A673 (cell line): ENCODE results near the gene FRAS1.

Experiments
- CTCF ChIP-seq: fragments of 300-800, 200-600 bp; sonication (generic); conservative IDR thresholded peaks from 2 replicates; pipeline ENCODE4 v1.5.1; 2017; ENCODE audit warnings: low read depth, mild to moderate bottlenecking, antibody characterized with exemption, low read length, moderate library complexity, mixed read lengths
- EZH2 ChIP-seq: fragments of 200-600 bp; sonication (generic); IDR thresholded peaks from 2 replicates; pipeline ENCODE4 v1.6.1; 2017; ENCODE audit warnings: borderline replicate concordance, low read depth, mild to moderate bottlenecking, mixed read lengths, antibody characterized with exemption, low read length; ENCODE audit not compliant: poor library complexity, severe bottlenecking

DNA sequence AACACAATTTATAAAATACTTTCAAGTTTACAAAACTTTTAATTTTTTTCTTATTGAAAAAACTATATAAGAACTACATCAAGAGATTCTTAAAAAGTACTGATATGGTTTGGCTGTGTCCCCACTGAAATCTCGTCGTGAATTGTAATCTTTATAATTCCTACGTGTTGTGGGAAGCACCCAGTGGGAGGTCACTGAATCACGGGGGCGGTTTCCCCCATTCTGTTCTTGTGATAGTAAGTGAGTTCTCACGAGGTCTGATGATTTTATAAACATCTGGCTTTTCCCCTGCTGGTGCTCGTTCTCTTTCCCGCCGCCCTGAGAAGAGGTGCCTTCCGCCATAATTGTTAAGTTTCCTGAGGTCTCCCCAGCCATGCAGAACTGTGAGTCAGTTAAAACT lies 88.5 kb downstream of the FRAS1 start:
- no peak for TF ChIP-seq CTCF
- TF ChIP-seq EZH2, result no peak
